Endothelial cell of umbilical vein (primary cell): ENCODE data around the gene COL6A2. TPM values are rescaled to one million over a fixed set of nuclear protein-coding genes. Genes with fewer than 3 reads are reported as not detected.

ENCODE experiments used
- BruUV-seq: library from RNA; stranded (reverse); fragments of 400-500 nt; replicated peaks from 2 replicates; lab custom pipeline; 2021; lab: Mats Ljungman, UMichigan
- CTCF ChIA-PET: fragments of 300-600, 350-600 bp; sonication (Branson Sonifier 250); formaldehyde crosslinking; loops from one replicate; lab custom pipeline; 2021; ENCODE audit warnings: antibody characterized with exemption, inconsistent platforms; lab: Charles Lee
- POLR2A ChIA-PET: fragments of 300-600, 350-600 bp; sonication (Branson Sonifier 250); formaldehyde crosslinking; loops from one replicate; lab custom pipeline; 2021; ENCODE audit warnings: antibody characterized with exemption, inconsistent platforms; lab: Charles Lee
- DNase-seq: peaks from one replicate; pipeline ENCODE4 v3.0.0-alpha.2; 2011; ENCODE audit warnings: low read depth, low spot score
- FAIRE-seq: peaks from 2 replicates; lab custom pipeline; 2011; peaks lifted over from hg19 to GRCh38; lab: Jason Lieb, UNC
- H2AFZ ChIP-seq: 2 replicates; pipeline ENCODE4 v1.6.0; 2012; ENCODE audit warnings: low read depth, low read length, control low read depth, inconsistent platforms
- H3K27ac ChIP-seq: 2 replicates; pipeline ENCODE4 v1.5.1; 2011; ENCODE audit warnings: low read depth, mild to moderate bottlenecking, control low read depth, low read length, moderate library complexity; ENCODE audit not compliant: insufficient read depth
- H3K27me3 ChIP-seq, 2 experiments: 2 replicates each; pipeline versions ENCODE4 v1.6.0 to v1.6.1; 2011; ENCODE audit warnings: low read length in 2 of 2, mixed read lengths in 1 of 2; ENCODE audit not compliant: control insufficient read depth in 2 of 2, insufficient read depth in 2 of 2
- H3K36me3 ChIP-seq, 2 experiments: 2 replicates in 1 of 2; 3 replicates in 1 of 2; pipeline ENCODE4 v1.5.1; 2011; ENCODE audit warnings: low read length in 2 of 2, mild to moderate bottlenecking in 1 of 2, moderate library complexity in 1 of 2; ENCODE audit not compliant: control insufficient read depth in 2 of 2, insufficient read depth in 2 of 2; ENCODE audit errors: extremely low read depth in 1 of 2
- H3K4me1 ChIP-seq: 3 replicates; pipeline ENCODE4 v1.5.1; 2011; ENCODE audit warnings: mild to moderate bottlenecking, low read length; ENCODE audit not compliant: control insufficient read depth, insufficient read depth; ENCODE audit errors: extremely low read depth
- H3K4me2 ChIP-seq: 2 replicates; pipeline ENCODE4 v1.6.1; 2011; ENCODE audit warnings: low read length, control low read depth, mixed read lengths; ENCODE audit not compliant: insufficient read depth
- H3K4me3 ChIP-seq, 3 experiments: fragments of 200-600 bp in 1 of 3; sonication (generic), shearing (Covaris generic) in 1 of 3; replicated peaks in 1 of 3; 2 replicates each; pipeline ENCODE4 v1.5.1; 2011 to 2016; ENCODE audit warnings: control low read depth in 3 of 3, low read length in 3 of 3, mild to moderate bottlenecking in 2 of 3, inconsistent platforms in 1 of 3, low read depth in 1 of 3, moderate library complexity in 1 of 3; ENCODE audit not compliant: insufficient read depth in 1 of 3
- H3K79me2 ChIP-seq: 2 replicates; pipeline ENCODE4 v1.6.0; 2012; ENCODE audit warnings: low read length, inconsistent platforms; ENCODE audit not compliant: control insufficient read depth, insufficient read depth
- H3K9ac ChIP-seq: replicated peaks from 2 replicates; pipeline ENCODE3; 2011; ENCODE audit warnings: low read length, control low read depth; ENCODE audit not compliant: insufficient read depth; ENCODE audit errors: extremely low read depth
- H3K9me1 ChIP-seq: replicated peaks from 3 replicates; pipeline ENCODE4 v1.6.0; 2011; ENCODE audit warnings: mild to moderate bottlenecking, low read length; ENCODE audit not compliant: control insufficient read depth, insufficient read depth; ENCODE audit errors: extremely low read depth
- H3K9me3 ChIP-seq: replicated peaks from 2 replicates; pipeline ENCODE4 v1.5.1; 2012; ENCODE audit warnings: low read length, inconsistent platforms; ENCODE audit not compliant: control insufficient read depth, insufficient read depth
- H4K20me1 ChIP-seq: replicated peaks from 2 replicates; pipeline ENCODE3; 2011; ENCODE audit warnings: mild to moderate bottlenecking, low read length; ENCODE audit not compliant: control insufficient read depth, insufficient read depth; ENCODE audit errors: extremely low read depth
- EZH2 ChIP-seq: IDR thresholded peaks from 2 replicates; pipeline ENCODE4 v1.6.1; 2012; ENCODE audit warnings: borderline replicate concordance, low read depth, mild to moderate bottlenecking, moderate library complexity, low read length, inconsistent platforms; ENCODE audit not compliant: severe bottlenecking
- FOS ChIP-seq: IDR thresholded peaks from 2 replicates; pipeline ENCODE4 v1.6.1; 2011; ENCODE audit warnings: mild to moderate bottlenecking, low read length, moderate library complexity, borderline replicate concordance; ENCODE audit not compliant: insufficient read depth
- GATA2 ChIP-seq: IDR thresholded peaks from 2 replicates; pipeline ENCODE4 v1.7.0; 2011; ENCODE audit warnings: low read depth, mild to moderate bottlenecking, moderate library complexity, mixed read lengths, low read length; ENCODE audit not compliant: insufficient read length, insufficient read depth
- JUN ChIP-seq: IDR thresholded peaks from 2 replicates; pipeline ENCODE4 v1.6.1; 2011; ENCODE audit warnings: borderline replicate concordance, low read depth; ENCODE audit not compliant: insufficient read length, insufficient read depth
- MYC ChIP-seq: IDR thresholded peaks from one replicate; pipeline ENCODE4 v1.6.1; 2011; ENCODE audit warnings: mild to moderate bottlenecking, low read depth, low read length
- POLR2A ChIP-seq: IDR thresholded peaks from 2 replicates; pipeline ENCODE4 v1.6.1; 2012; ENCODE audit warnings: low read depth, mild to moderate bottlenecking, control low read depth, low read length
- POLR2AphosphoS5 ChIP-seq: IDR thresholded peaks from 2 replicates; pipeline ENCODE4 v1.6.1; 2012; ENCODE audit warnings: low read depth, mild to moderate bottlenecking, control low read depth, low read length, moderate library complexity; ENCODE audit not compliant: insufficient read depth
- dilution Hi-C: fragments of 300-500 bp; cut with MboI; formaldehyde crosslinking; loops from one replicate; pipeline ENCODE4 v1.15.0; 2019; ENCODE audit warnings: low sequenced_read_pairs; ENCODE audit not compliant: extremely low pct_ligation_motif_present
- intact Hi-C: fragments of 100-400 bp; cut with micrococcal nuclease; formaldehyde crosslinking; loops from one replicate; pipeline ENCODE4 v1.10.0; 2022
- polyA plus RNA-seq, 4 experiments: library from polyadenylated mRNA; depleted of rRNA in 3 of 4; stranded (reverse) in 3 of 4; unstranded in 1 of 4; fragments of >200 nt; gene quantifications; 2 replicates each; pipeline versions ENCODE4 v1.2.1 to v1.2.3, GENCODE V29; 2011 to 2012; ENCODE audit warnings: missing spikeins in 1 of 4
- total RNA-seq: library from RNA; stranded (reverse); gene quantifications from 2 replicates; pipeline ENCODE4 v1.2.3, GENCODE V29; 2021
- TF ChIP-seq, protein P1 (sequence below): IDR thresholded peaks from 2 replicates; pipeline ENCODE4 v1.6.1; 2011; ENCODE audit not compliant: insufficient read depth, insufficient read length
- TF ChIP-seq, protein P2 (sequence below), 2 donors: IDR thresholded peaks; 1 replicate in 1 of 2; 2 replicates in 1 of 2; pipeline ENCODE4 v1.5.1; 2011; ENCODE audit warnings: low read length in 2 of 2, mild to moderate bottlenecking in 2 of 2, moderate library complexity in 2 of 2, control low read depth in 1 of 2, inconsistent platforms in 1 of 2, low read depth in 1 of 2; ENCODE audit not compliant: insufficient read depth in 1 of 2; ENCODE audit errors: extremely low read depth in 1 of 2

COL6A2 gene
- total and polyA plus RNA-seq, 2 donors (not counting 3 experiments of a cell fraction or from before 2014, with no cell fraction given), result 3.4 to 6.1 TPM

DNA sequence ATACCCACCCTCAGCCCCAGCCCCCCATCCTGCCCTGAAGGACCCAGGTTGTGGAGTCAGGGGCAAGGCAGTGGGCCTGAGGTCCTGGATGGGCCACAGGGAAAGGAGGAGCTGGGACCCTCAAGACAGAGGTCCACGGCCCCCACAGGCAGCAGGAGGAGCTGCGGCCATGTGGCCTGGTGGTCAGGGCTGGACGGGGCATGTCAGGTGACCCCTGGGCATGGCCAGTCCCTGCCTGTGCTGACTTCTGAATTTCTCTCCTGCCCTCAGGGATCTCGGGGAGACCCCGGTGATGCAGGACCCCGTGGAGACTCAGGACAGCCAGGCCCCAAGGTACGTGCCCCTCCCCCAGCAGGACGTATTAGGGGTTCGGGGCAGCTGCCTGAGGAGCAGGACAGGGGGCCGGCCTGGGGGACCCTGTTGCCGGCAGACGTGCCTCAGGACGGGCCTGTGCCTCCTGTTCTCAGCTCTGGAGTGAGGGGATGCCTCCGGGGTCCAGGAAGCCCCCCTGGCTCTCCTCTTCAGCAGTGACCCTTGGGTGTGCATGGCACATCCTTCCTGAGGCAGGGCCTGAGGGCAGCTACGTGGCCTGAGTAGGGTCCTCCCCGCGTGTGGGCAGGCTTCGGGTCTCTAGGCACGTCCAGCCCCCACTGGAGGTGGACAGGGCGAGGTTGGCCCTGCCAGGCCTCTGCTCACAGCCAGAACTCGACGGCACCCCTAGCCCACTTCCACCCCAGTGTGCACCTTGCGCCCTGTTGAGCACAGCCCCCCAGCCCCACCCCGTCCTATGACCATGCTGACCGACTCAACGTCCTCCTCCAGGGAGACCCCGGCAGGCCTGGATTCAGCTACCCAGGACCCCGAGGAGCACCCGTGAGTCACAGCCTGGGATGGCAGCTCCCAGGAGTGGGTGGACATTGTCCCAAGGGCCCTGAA lies 23.6 kb downstream of the COL6A2 start:
- Histone ChIP-seq H3K4me1 (no peaks in the 10 kb centered on the region), H3K9me3 (no peaks in the 10 kb centered on the region), H3K9me1 (no peaks in the 10 kb centered on the region), H3K9ac (no peak overlapping the region), H4K20me1 (no peaks in the 10 kb centered on the region), H3K4me2 (no peak overlapping the region), H3K27me3 (no peaks in the 10 kb centered on the region), H2AFZ (no peak overlapping the region), H3K27ac (no peak overlapping the region), H3K79me2 (no peaks in the 10 kb centered on the region), H3K4me3 (no peak overlapping the region), H3K36me3 (no peaks in the 10 kb centered on the region)
- DNase-seq (no peak), FAIRE-seq (no peak)
- BruUV-seq, result no TSS peak
- dilution Hi-C loops, result no loop called here
- ChIA-PET CTCF (interaction anchor here (0.8 kb wide), 1 partner anchor 43 kb away, joined by 3 read pairs; no protein-coding TSS in a partner anchor), POLR2A (no interaction called here)
- intact Hi-C loops, result no loop called here
- TF ChIP-seq MYC, result no peak
- TF ChIP-seq POLR2AphosphoS5, result no peak
- no peak for TF ChIP-seq POLR2A
- TF ChIP-seq FOS, result no peak
- TF ChIP-seq EZH2, result no peak

DNA sequence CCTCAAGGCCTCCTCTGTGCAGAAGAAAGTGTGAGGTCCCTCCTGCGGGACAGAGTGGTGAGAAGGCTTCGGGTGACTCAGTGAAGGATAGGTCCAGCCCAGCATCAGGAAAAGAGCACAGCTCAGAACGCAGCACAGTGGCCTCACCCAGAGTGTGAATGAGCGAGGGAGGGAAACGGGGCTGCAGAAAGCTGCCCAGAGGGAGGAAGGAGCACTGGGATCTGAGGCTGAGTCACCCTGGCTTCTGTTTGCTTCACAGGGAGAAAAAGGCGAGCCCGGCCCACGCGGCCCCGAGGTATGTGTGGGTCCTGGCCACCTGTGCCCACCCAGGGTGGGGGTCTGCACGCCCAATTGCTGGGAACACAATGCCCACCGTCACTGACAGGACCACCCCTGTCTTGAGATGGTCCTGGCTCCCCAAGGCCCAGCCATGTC lies 24.3 kb downstream of the COL6A2 start:
- Histone ChIP-seq H4K20me1 (no peaks in the 10 kb centered on the region), H3K36me3 (no peaks in the 10 kb centered on the region), H3K4me2 (no peak overlapping the region), H3K79me2 (no peaks in the 10 kb centered on the region), H3K9me1 (no peaks in the 10 kb centered on the region), H3K4me3 (no peak overlapping the region), H3K4me1 (no peaks in the 10 kb centered on the region), H3K27me3 (no peaks in the 10 kb centered on the region), H3K9me3 (no peaks in the 10 kb centered on the region), H3K27ac (no peak overlapping the region), H3K9ac (no peak overlapping the region), H2AFZ (no peak overlapping the region)
- TF ChIP-seq, protein P1, sequence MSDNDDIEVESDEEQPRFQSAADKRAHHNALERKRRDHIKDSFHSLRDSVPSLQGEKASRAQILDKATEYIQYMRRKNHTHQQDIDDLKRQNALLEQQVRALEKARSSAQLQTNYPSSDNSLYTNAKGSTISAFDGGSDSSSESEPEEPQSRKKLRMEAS, result no peak
- TF ChIP-seq POLR2AphosphoS5 (no peak), GATA2 (no peak), FOS (no peak), JUN (no peak), EZH2 (no peak), POLR2A (no peak), MYC (no peak)
- TF ChIP-seq, protein P2, sequence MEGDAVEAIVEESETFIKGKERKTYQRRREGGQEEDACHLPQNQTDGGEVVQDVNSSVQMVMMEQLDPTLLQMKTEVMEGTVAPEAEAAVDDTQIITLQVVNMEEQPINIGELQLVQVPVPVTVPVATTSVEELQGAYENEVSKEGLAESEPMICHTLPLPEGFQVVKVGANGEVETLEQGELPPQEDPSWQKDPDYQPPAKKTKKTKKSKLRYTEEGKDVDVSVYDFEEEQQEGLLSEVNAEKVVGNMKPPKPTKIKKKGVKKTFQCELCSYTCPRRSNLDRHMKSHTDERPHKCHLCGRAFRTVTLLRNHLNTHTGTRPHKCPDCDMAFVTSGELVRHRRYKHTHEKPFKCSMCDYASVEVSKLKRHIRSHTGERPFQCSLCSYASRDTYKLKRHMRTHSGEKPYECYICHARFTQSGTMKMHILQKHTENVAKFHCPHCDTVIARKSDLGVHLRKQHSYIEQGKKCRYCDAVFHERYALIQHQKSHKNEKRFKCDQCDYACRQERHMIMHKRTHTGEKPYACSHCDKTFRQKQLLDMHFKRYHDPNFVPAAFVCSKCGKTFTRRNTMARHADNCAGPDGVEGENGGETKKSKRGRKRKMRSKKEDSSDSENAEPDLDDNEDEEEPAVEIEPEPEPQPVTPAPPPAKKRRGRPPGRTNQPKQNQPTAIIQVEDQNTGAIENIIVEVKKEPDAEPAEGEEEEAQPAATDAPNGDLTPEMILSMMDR (IDR thresholded peaks at IDR 0.05; ENCODE audit: extremely low read depth in 1 of 2, insufficient read depth in 1 of 2, low read depth in 1 of 2, low read length in 2 of 2), result no peak
- DNase-seq (no peak), FAIRE-seq (no peak)
- dilution Hi-C loops, result no loop called here
- intact Hi-C loops, result no loop called here
- no TSS peak for BruUV-seq
- ChIA-PET CTCF (interaction anchor here (0.8 kb wide), 1 partner anchor 42 kb away, joined by 3 read pairs; no protein-coding TSS in a partner anchor), POLR2A (no interaction called here)
